HUES64 (cell line): Measurements from ENCODE around the gene HDHD3.
A peak's percentile ranks its signal among the peaks of the same experiment; 100 is the strongest.
"Not testable (repeated sequence)": the region's sequence is repeated elsewhere in the genome, so short reads cannot be mapped to it uniquely, and the experiment has no call there.

Experiments used
- H3K27ac ChIP-seq: 2 replicates; pipeline ENCODE4 v1.7.0; 2013; ENCODE audit warnings: low read depth, low read length, inconsistent platforms
- H3K27me3 ChIP-seq: 2 replicates; pipeline ENCODE4 v1.6.1; 2013; ENCODE audit warnings: mild to moderate bottlenecking, low read length; ENCODE audit not compliant: insufficient read depth
- H3K36me3 ChIP-seq: 2 replicates; pipeline ENCODE4 v1.6.1; 2013; ENCODE audit warnings: mild to moderate bottlenecking, low read length; ENCODE audit not compliant: insufficient read depth
- H3K4me1 ChIP-seq: 2 replicates; pipeline ENCODE4 v1.6.1; 2013; ENCODE audit warnings: mild to moderate bottlenecking, low read length, moderate library complexity; ENCODE audit not compliant: insufficient read depth
- H3K4me3 ChIP-seq: 2 replicates; pipeline ENCODE4 v1.5.1; 2013; ENCODE audit warnings: mild to moderate bottlenecking, low read length, moderate library complexity
- H3K9ac ChIP-seq: 2 replicates; pipeline ENCODE4 v1.6.1; 2013; ENCODE audit warnings: mild to moderate bottlenecking, low read depth, low read length
- H3K9me3 ChIP-seq: 2 replicates; pipeline ENCODE4 v1.6.1; 2013; ENCODE audit warnings: low read depth, low read length; ENCODE audit not compliant: insufficient read depth
- WGBS: fragments of 150-250, 120-280 bp; methylation state at CpG from one replicate; pipeline ENCODE4 v1.1.7; 2013; ENCODE audit warnings: missing lambda C conversion rate; 5-methylcytosine and 5-hydroxymethylcytosine counted together

The HDHD3 gene

GRCh38 chr9:113373256-113373655 lies 3.5 kb downstream of the HDHD3 start:
- H3K4me3 ChIP-seq = no peak overlapping the region
- H3K36me3 ChIP-seq = peaks cover 18% of the 10 kb centered on the region
- H3K9ac ChIP-seq = 0 out of 2 replicates have a peak overlapping the region, but pooled peaks have one; percentile 20
- no peaks in the 10 kb centered on the region; the same call in 1 of the 2 replicates for H3K4me1 ChIP-seq
- H3K27ac ChIP-seq = no peak overlapping the region
- 69% methylated on average over 3 of the region's 3 CpGs for WGBS
- no peaks in the 10 kb centered on the region for H3K27me3 ChIP-seq
- H3K9me3 ChIP-seq = no peaks in the 10 kb centered on the region

- Histone ChIP-seq H3K36me3 (peaks cover 18% of the 10 kb centered on the region), H3K27ac (no peak overlapping the region), H3K4me3 (no peak overlapping the region), H3K9me3 (no peaks in the 10 kb centered on the region), H3K27me3 (no peaks in the 10 kb centered on the region), H3K4me1 (no peaks in the 10 kb centered on the region; the same call in 1 of the 2 replicates), H3K9ac (no peak overlapping the region)
- WGBS = 92% methylated on average over 5 of the region's 5 CpGs
Measured at GRCh38 chr9:113372059-113372458, 4.7 kb downstream of the HDHD3 start.

GRCh38 chr9:113370806-113371325 lies 5.9 kb downstream of the HDHD3 start:
- H3K27me3 ChIP-seq = no peaks in the 10 kb centered on the region
- H3K4me1 ChIP-seq = no peaks in the 10 kb centered on the region; the same call in 1 of the 2 replicates
- peaks cover 18% of the 10 kb centered on the region for H3K36me3 ChIP-seq
- 88% methylated on average over 8 of the region's 8 CpGs for WGBS
- H3K9ac ChIP-seq = no peak overlapping the region
- no peak overlapping the region for H3K27ac ChIP-seq
- H3K9me3 ChIP-seq = no peaks in the 10 kb centered on the region
- no peak overlapping the region for H3K4me3 ChIP-seq

GRCh38 chr9:113369855-113370140 lies 7.0 kb downstream of the HDHD3 start:
- H3K27ac ChIP-seq = no peak overlapping the region
- H3K27me3 ChIP-seq = no peaks in the 10 kb centered on the region
- peaks cover 14% of the 10 kb centered on the region for H3K36me3 ChIP-seq
- H3K9ac ChIP-seq = no peak overlapping the region
- 90% methylated on average over 11 of the region's 11 CpGs for WGBS
- no peaks in the 10 kb centered on the region; the same call in 1 of the 2 replicates for H3K4me1 ChIP-seq
- H3K9me3 ChIP-seq = no peaks in the 10 kb centered on the region
- H3K4me3 ChIP-seq = no peak overlapping the region

- no peak overlapping the region for H3K27ac ChIP-seq
- 95% methylated on average over 12 of the region's 13 CpGs for WGBS
- H3K27me3 ChIP-seq = no peaks in the 10 kb centered on the region
- peaks cover 12% of the 10 kb centered on the region for H3K36me3 ChIP-seq
- H3K9ac ChIP-seq = no peak overlapping the region
- H3K4me3 ChIP-seq = no peak overlapping the region
- H3K4me1 ChIP-seq = no peaks in the 10 kb centered on the region; the same call in 1 of the 2 replicates
- no peaks in the 10 kb centered on the region for H3K9me3 ChIP-seq
Measured at GRCh38 chr9:113368982-113369854, 7.6 kb downstream of the HDHD3 start.

GRCh38 chr9:113368348-113368981 lies 8.3 kb downstream of the HDHD3 start:
- Histone ChIP-seq H3K4me3 (no peak overlapping the region), H3K9ac (no peak overlapping the region), H3K36me3 (peaks cover 5% of the 10 kb centered on the region), H3K4me1 (no peaks in the 10 kb centered on the region; the same call in 1 of the 2 replicates), H3K27ac (no peak overlapping the region), H3K27me3 (no peaks in the 10 kb centered on the region), H3K9me3 (no peaks in the 10 kb centered on the region)
- 91% methylated on average over 4 of the region's 5 CpGs for WGBS

- H3K9me3 ChIP-seq, H3K4me1 ChIP-seq, H3K36me3 ChIP-seq, H3K27me3 ChIP-seq, H3K27ac ChIP-seq, H3K9ac ChIP-seq, H3K4me3 ChIP-seq: not testable (repeated sequence)
- 91% methylated on average over 3 of the region's 3 CpGs for WGBS
Measured at GRCh38 chr9:113365652-113366051, 11.1 kb downstream of the HDHD3 start.

GRCh38 chr9:113364951-113365350 lies 11.8 kb downstream of the HDHD3 start:
- H3K36me3 ChIP-seq = no peaks in the 10 kb centered on the region
- no peaks in the 10 kb centered on the region for H3K9me3 ChIP-seq
- no peak overlapping the region for H3K4me3 ChIP-seq
- H3K27me3 ChIP-seq = no peaks in the 10 kb centered on the region
- WGBS = 86% methylated on average over 1 of the region's 1 CpG
- H3K4me1 ChIP-seq = peaks cover 5% of the 10 kb centered on the region; the same call in 1 of the 2 replicates
- no peak overlapping the region for H3K27ac ChIP-seq
- no peak overlapping the region for H3K9ac ChIP-seq

GRCh38 chr9:113363336-113363735 lies 13.4 kb downstream of the HDHD3 start:
- WGBS = 95% methylated on average over 3 of the region's 3 CpGs
- Histone ChIP-seq H3K9me3 (no peaks in the 10 kb centered on the region), H3K27ac (no peak overlapping the region), H3K9ac (no peak overlapping the region), H3K4me1 (peaks cover 5% of the 10 kb centered on the region; the same call in 1 of the 2 replicates), H3K36me3 (no peaks in the 10 kb centered on the region), H3K4me3 (no peak overlapping the region), H3K27me3 (no peaks in the 10 kb centered on the region)

- H3K9ac ChIP-seq = no peak overlapping the region
- no peak overlapping the region for H3K27ac ChIP-seq
- peaks cover 5% of the 10 kb centered on the region; the same call in 1 of the 2 replicates for H3K4me1 ChIP-seq
- H3K4me3 ChIP-seq = no peak overlapping the region
- H3K9me3 ChIP-seq = no peaks in the 10 kb centered on the region
- H3K36me3 ChIP-seq = no peaks in the 10 kb centered on the region
- no peaks in the 10 kb centered on the region for H3K27me3 ChIP-seq
- WGBS = 92% methylated on average over 7 of the region's 7 CpGs
Measured at GRCh38 chr9:113361304-113362018, 15.3 kb downstream of the HDHD3 start.
